Activated CD4-positive, alpha-beta memory T cell treated with anti-CD3 and anti-CD28 coated beads, Interleukin-2, amount 10 ng/mL, durations not matched to agents 7 days and 5 days (primary cell): ENCODE data around the gene DEPP1. TPM values are rescaled to one million over a fixed set of nuclear protein-coding genes. Genes with fewer than 3 reads are reported as not detected.

Experiments used
- CTCF ChIA-PET: fragments of 350-600 bp; sonication (Branson Sonifier 250); formaldehyde crosslinking; loops from one replicate; lab custom pipeline; 2021; ENCODE audit warnings: antibody characterized with exemption, inconsistent platforms; lab: Charles Lee
- POLR2A ChIA-PET: fragments of 350-600 bp; sonication (Branson Sonifier 250); formaldehyde crosslinking; loops from one replicate; lab custom pipeline; 2021; ENCODE audit warnings: antibody characterized with exemption; lab: Charles Lee
- DNase-seq: peaks from one replicate; pipeline ENCODE4 v3.0.0-alpha.2; 2020
- H3K27ac Mint-ChIP-seq: one replicate; pipeline ENCODE4 v1.8.0; 2021; ENCODE audit warnings: mild to moderate bottlenecking, mixed read lengths
- H3K27me3 Mint-ChIP-seq: one replicate; pipeline ENCODE4 v1.8.0; 2021; ENCODE audit warnings: mixed read lengths
- H3K36me3 Mint-ChIP-seq: one replicate; pipeline ENCODE4 v1.8.0; 2021; ENCODE audit warnings: low read depth, mixed read lengths
- H3K4me1 Mint-ChIP-seq: one replicate; pipeline ENCODE4 v1.8.0; 2021; ENCODE audit warnings: mixed read lengths
- H3K4me3 Mint-ChIP-seq: one replicate; pipeline ENCODE4 v1.8.0; 2021; ENCODE audit warnings: mild to moderate bottlenecking, mixed read lengths
- H3K9me3 Mint-ChIP-seq: one replicate; pipeline ENCODE4 v1.8.0; 2021; ENCODE audit warnings: mixed read lengths
- total RNA-seq, 2 experiments: library from RNA; stranded (reverse); gene quantifications; one replicate each; pipeline ENCODE4 v1.2.3, GENCODE V29; 2021

The DEPP1 gene
- total RNA-seq, 2 experiments from 2014 or later = 1.2 to 1.9 TPM

DNA sequence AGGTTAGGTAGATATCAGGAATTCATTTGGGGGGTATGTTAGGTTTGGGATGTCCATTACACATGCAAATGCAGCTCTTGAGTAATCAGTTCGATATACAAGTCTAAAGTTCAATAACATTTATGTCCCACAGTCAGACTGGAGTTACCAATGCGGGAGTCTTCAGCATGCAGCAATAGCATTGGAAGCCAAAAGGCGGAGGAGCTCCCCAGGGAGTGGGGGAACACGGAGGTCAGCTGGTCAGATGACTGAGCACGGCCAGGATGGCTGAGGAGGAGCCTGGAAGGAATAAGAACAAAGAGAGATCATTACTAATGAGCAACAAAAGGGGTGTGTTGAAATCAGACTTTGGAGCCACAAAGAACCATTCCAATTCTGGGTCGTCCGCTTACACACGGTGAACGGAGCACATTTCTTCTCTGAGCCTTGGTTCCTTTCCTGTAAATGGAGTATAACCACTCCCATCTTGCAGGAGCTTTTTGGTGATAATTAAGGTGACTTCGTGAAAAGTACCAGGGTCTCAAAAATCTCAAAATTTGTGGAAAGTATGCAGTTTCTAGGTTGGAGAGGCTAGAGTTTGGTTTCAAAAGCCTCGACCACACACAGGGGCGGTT, 21.6 kb upstream of the DEPP1 start:
- ChIA-PET POLR2A (interaction anchor here (0.7 to 1.5 kb wide), 2 partner anchors 24 to 68 kb away, joined by 3 read pairs; no protein-coding TSS in a partner anchor), CTCF (interaction anchor here (1.4 kb wide), 1 partner anchor 68 kb away, joined by 4 read pairs; no protein-coding TSS in a partner anchor)
- peaks cover 10% of the 10 kb centered on the region for H3K27me3 Mint-ChIP-seq
- DNase-seq = no peak
- peak overlapping the region; percentile 82 for H3K27ac Mint-ChIP-seq
- H3K4me3 Mint-ChIP-seq = peak overlapping the region; percentile 78
- H3K36me3 Mint-ChIP-seq = peaks cover 33% of the 10 kb centered on the region
- peaks cover 22% of the 10 kb centered on the region for H3K9me3 Mint-ChIP-seq
- H3K4me1 Mint-ChIP-seq = peaks cover 53% of the 10 kb centered on the region

DNA sequence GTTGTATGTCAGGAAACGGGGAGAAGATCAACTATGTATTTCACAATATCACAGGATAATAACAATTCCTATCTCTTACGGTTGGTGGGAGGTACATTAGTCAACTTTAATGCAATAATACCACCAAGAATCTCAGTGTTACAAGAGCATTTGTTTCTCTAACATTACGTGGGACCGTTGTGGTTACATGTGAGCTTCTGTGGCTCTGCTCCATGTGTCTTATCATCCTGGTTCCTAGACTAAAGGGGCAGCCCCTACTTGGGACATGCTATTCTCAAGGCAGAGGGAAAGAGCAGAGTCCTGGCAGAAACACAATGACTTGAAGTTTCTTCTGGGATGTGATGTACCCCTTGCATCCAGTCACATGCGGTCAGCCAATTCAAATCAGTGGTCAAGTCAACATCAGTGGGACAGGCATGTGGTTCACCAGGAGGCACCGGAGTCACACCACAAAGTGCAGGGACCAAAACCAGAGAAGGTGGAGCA, 19.6 kb upstream of the DEPP1 start:
- Mint-ChIP-seq H3K9me3 (peaks cover 8% of the 10 kb centered on the region), H3K4me3 (no peak overlapping the region), H3K4me1 (peaks cover 52% of the 10 kb centered on the region), H3K27me3 (peaks cover 10% of the 10 kb centered on the region), H3K36me3 (peaks cover 12% of the 10 kb centered on the region), H3K27ac (no peak overlapping the region)
- ChIA-PET CTCF (no interaction called here), POLR2A (no interaction called here)
- DNase-seq = no peak

DNA sequence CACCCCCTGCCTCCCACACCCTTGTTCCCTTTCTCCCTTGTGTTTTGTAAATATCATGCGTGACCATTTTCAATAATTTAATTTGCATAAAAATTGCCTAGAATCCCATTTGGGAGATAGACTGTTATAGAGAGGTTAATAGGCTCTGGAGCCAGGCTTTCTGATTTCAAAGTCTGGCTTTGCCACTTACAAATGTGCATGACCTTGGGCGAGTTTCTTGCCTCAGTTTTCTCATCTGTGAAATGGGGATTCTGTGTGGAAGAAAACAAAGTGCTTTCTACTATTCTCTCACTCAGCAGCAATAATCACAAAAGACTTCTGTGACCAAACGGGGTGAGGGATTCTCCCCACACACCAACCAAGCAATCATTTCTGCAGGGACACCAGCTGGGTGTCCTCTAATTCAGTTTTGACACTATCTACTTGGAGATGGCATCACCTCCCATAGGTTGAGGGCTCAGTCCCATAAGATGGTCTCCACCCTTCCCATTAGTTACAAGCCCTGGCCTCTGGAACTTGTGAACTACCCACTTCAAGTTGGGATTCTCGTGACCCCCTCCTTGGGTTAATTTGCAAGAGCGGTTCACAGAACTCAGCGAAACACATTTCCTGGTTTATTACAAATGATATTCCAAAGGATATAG, 18.6 kb upstream of the DEPP1 start:
- Mint-ChIP-seq H3K4me3 (no peak overlapping the region), H3K27ac (no peak overlapping the region), H3K27me3 (peaks cover 10% of the 10 kb centered on the region), H3K4me1 (peaks cover 44% of the 10 kb centered on the region), H3K9me3 (no peaks in the 10 kb centered on the region), H3K36me3 (peaks cover 2% of the 10 kb centered on the region)
- ChIA-PET CTCF (no interaction called here), POLR2A (no interaction called here)
- no peak for DNase-seq

DNA sequence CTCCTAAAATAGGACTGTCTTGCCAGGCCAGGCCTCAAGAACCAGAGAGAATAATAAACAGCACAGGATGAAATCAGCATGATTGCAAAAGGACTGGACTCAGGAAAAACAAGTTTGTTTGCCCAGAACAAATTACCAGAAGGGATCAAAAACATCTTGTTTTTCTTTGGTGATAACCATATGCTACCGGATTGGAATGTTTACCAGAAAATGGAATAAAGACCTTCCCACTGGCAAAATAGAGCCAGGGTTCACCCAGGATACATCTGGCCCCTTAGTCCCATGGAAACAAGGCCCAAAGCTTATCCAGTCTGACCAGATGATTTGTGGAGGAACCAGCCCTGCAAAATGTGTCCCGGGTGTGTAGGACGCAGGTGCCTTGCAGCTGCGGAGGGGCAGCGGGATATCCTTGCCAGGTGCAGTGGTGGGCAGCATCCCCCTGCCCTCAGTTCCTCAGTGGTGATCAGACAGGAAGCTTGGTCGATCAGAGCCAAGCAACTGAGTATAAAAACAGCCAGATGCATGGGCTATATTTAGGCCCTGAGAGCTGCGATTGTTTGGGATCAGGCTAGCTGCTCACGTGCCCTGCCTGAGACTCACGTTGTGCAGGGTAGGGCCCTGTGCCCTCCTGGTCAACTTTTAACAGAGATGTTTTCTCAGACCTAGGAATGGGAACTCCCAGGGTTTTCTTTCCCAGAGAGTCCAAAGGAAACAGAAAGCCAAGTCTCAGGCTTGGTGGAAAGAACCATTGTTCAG, 17.5 kb upstream of the DEPP1 start:
- H3K4me3 Mint-ChIP-seq = no peak overlapping the region
- DNase-seq = no peak
- peak overlapping the region; percentile 37 for H3K27ac Mint-ChIP-seq
- CTCF ChIA-PET = interaction anchor here (1.1 to 1.8 kb wide), 3 partner anchors 20 to 39 kb away, joined by 3 to 5 read pairs (median 3); no protein-coding TSS in a partner anchor
- H3K36me3 Mint-ChIP-seq = no peaks in the 10 kb centered on the region
- H3K4me1 Mint-ChIP-seq = peaks cover 38% of the 10 kb centered on the region
- H3K27me3 Mint-ChIP-seq = peaks cover 10% of the 10 kb centered on the region
- POLR2A ChIA-PET = interaction anchor here (1.0 to 1.8 kb wide), 2 partner anchors 18 to 30 kb away, joined by 3 to 5 read pairs; no protein-coding TSS in a partner anchor
- H3K9me3 Mint-ChIP-seq = no peaks in the 10 kb centered on the region

DNA sequence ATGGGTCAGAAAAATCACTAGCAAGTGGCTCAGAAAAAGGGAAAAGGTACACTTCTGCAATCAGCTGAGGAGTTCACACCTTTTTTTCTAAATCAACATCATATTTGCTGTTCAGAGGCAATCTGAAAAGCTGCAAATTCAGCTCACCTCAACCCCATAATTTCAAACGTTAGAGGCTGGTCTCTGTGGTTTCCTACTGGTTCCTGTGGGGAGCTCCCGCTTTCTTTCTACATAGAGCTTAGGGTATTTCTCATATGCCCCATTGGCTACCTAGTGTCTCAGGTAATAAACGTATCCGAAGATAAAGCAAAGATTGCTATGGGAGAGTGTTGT, 16.9 kb upstream of the DEPP1 start:
- Mint-ChIP-seq H3K9me3 (no peaks in the 10 kb centered on the region), H3K4me1 (peaks cover 36% of the 10 kb centered on the region), H3K27ac (peak overlapping the region; percentile 37), H3K36me3 (no peaks in the 10 kb centered on the region), H3K4me3 (no peak overlapping the region), H3K27me3 (peaks cover 10% of the 10 kb centered on the region)
- POLR2A ChIA-PET = interaction anchor here (1.0 to 1.8 kb wide), 3 partner anchors 7 to 29 kb away, joined by 3 to 5 read pairs (median 3); no protein-coding TSS in a partner anchor
- CTCF ChIA-PET = interaction anchor here (1.1 to 1.8 kb wide), 3 partner anchors 19 to 39 kb away, joined by 3 to 5 read pairs (median 3); no protein-coding TSS in a partner anchor
- DNase-seq = no peak

DNA sequence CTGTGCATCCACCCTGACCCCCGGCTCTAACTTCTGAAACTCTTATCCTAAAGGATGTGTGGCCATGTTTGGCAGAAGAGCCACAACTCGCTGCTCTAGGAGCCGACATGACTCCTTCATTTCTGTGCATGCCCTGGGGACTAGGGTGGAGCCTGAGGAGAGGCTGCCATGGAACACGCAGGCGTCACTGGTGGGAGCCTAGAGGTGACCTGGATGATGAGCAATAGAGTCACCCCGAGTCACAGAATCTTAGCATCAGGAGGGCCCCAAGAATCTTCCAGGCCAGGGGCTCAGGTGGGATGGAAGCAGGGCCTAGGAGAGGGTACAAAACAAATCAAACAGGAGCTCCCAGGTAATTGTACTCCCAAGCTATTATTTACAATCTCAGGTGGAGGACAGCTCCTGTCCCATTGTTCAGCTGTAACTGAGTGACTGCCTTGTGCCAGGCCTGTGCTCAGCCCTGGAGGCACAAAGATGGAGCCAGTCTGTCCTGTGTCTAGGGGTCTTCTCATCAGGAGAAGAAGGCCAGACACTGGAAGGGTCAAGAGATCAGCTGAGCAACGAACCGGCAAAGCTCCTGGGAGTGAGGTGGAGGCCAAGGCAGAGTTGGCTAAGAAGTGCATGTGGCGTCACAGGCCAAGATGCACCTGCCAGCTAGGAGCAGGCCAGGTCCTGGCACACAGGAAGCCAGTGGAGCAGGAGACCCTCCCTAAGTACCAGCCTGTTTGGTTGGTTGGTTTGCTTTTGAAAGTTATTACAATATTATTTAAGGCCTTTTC, 16.3 kb upstream of the DEPP1 start:
- ChIA-PET CTCF (interaction anchor here (0.6 to 1.8 kb wide), 4 partner anchors 14 to 77 kb away, joined by 3 to 5 read pairs (median 4); no protein-coding TSS in a partner anchor), POLR2A (interaction anchor here (1.0 to 1.8 kb wide), 3 partner anchors 8 to 29 kb away, joined by 3 to 5 read pairs (median 3); no protein-coding TSS in a partner anchor)
- H3K27me3 Mint-ChIP-seq = peaks cover 8% of the 10 kb centered on the region
- peaks cover 30% of the 10 kb centered on the region for H3K4me1 Mint-ChIP-seq
- H3K36me3 Mint-ChIP-seq = no peaks in the 10 kb centered on the region
- no peak overlapping the region for H3K4me3 Mint-ChIP-seq
- DNase-seq = no peak
- no peaks in the 10 kb centered on the region for H3K9me3 Mint-ChIP-seq
- H3K27ac Mint-ChIP-seq = peak overlapping the region; percentile 37

DNA sequence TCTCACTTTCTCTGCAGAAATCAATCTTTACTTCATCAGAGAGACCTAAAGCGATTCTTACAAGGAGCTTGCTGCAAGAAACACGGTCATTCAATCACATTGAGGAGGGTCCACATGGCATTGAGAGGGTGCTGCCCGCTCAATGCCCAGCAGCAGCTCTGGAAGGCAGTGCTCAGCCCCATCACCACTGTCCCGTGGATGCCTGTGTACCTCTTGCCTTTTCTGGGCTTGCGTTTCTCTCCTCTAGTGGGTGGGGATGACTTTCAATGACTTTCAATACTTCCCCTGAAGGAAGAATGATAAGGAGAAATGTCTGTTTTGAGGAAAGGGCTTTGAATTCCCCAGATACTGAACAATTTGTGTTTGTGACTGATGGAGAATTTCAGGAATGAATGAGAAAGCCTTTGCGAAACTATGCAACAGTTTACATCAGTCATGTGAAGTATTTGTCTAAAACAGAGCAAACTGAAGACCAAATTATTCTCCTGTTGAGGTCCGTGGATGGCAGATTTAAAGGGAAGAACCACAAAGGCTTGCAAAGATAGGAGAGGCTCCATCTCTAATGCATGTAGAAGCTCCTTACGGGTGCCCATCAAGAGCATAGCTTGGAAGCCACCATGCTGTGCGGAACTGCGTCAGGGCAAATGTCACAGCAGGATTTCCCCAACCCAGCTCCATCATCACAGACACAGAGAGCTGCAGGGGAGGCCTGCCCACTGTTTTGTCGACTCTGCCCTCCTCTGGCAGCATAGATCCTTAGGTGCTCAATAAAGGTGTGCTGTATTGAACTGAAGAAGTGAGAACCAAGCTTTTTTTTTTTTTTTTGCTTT, 15.5 kb upstream of the DEPP1 start:
- Mint-ChIP-seq H3K4me1 (peaks cover 27% of the 10 kb centered on the region), H3K4me3 (no peak overlapping the region), H3K36me3 (no peaks in the 10 kb centered on the region), H3K27ac (no peak overlapping the region), H3K9me3 (no peaks in the 10 kb centered on the region), H3K27me3 (peaks cover 8% of the 10 kb centered on the region)
- POLR2A ChIA-PET = interaction anchor here (1.1 to 1.8 kb wide), 2 partner anchors 9 to 16 kb away, joined by 3 to 5 read pairs; no protein-coding TSS in a partner anchor
- DNase-seq = no peak
- CTCF ChIA-PET = interaction anchor here (0.6 to 1.8 kb wide), 3 partner anchors 13 to 78 kb away, joined by 3 to 5 read pairs (median 4); no protein-coding TSS in a partner anchor

DNA sequence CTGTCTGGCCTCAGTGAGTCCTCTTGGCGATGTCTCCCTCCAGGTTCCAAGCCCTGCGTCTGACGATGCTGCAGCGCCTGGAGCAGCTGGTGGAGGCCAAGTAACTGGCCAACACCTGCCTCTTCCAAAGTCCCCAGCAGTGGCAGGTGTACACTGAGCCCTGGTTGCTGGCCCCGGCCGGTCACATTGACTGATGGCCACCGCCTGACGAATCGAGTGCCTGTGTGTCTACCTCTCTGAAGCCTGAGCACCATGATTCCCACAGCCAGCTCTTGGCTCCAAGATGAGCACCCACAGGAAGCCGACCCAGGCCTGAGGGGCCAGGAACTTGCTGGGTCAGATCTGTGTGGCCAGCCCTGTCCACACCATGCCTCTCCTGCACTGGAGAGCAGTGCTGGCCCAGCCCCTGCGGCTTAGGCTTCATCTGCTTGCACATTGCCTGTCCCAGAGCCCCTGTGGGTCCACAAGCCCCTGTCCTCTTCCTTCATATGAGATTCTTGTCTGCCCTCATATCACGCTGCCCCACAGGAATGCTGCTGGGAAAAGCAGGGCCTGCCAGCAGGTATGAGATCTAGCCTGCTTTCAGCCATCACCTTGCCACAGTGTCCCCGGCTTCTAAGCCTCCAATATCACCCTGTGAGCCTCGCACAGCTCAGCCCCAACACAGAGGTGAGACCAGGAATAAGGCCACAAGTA, 14.8 kb upstream of the DEPP1 start:
- DNase-seq = no peak
- Mint-ChIP-seq H3K4me3 (no peak overlapping the region), H3K36me3 (no peaks in the 10 kb centered on the region), H3K4me1 (peaks cover 27% of the 10 kb centered on the region), H3K27me3 (peaks cover 10% of the 10 kb centered on the region), H3K9me3 (no peaks in the 10 kb centered on the region), H3K27ac (no peak overlapping the region)
- ChIA-PET CTCF (interaction anchor here (1.1 kb wide), 1 partner anchor 13 kb away, joined by 4 read pairs; no protein-coding TSS in a partner anchor), POLR2A (interaction anchor here (1.8 kb wide), 1 partner anchor 8 kb away, joined by 6 read pairs; no protein-coding TSS in a partner anchor)

DNA sequence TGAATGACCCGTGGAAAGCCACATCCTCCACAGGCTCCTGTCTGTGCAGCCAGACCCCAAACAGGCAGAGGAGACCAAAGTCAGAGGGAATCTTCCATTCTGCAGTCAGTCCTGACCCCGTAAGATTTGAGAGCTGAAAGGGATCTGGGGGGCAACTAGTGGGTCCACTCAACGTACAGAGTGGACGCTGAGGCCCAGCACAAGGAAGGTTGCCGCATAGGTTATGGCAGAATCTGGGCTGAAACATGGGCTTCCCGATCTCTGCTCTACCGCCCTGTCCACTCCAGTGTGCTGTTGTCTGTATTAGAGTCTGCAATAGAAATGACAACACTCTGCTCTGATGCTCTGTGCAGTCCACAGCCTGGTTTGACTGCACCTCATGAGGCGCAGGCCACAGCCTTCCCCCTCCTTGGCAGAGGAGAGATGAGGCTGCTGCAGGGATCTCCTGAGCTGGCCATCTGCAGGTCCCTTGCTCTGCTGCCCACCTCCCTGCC, 14.2 kb upstream of the DEPP1 start:
- no peak overlapping the region for H3K27ac Mint-ChIP-seq
- H3K27me3 Mint-ChIP-seq = peaks cover 6% of the 10 kb centered on the region
- no peaks in the 10 kb centered on the region for H3K9me3 Mint-ChIP-seq
- H3K4me1 Mint-ChIP-seq = peaks cover 27% of the 10 kb centered on the region
- ChIA-PET CTCF (no interaction called here), POLR2A (interaction anchor here (1.8 kb wide), 1 partner anchor 9 kb away, joined by 6 read pairs; no protein-coding TSS in a partner anchor)
- H3K36me3 Mint-ChIP-seq = no peaks in the 10 kb centered on the region
- DNase-seq = no peak
- no peak overlapping the region for H3K4me3 Mint-ChIP-seq

DNA sequence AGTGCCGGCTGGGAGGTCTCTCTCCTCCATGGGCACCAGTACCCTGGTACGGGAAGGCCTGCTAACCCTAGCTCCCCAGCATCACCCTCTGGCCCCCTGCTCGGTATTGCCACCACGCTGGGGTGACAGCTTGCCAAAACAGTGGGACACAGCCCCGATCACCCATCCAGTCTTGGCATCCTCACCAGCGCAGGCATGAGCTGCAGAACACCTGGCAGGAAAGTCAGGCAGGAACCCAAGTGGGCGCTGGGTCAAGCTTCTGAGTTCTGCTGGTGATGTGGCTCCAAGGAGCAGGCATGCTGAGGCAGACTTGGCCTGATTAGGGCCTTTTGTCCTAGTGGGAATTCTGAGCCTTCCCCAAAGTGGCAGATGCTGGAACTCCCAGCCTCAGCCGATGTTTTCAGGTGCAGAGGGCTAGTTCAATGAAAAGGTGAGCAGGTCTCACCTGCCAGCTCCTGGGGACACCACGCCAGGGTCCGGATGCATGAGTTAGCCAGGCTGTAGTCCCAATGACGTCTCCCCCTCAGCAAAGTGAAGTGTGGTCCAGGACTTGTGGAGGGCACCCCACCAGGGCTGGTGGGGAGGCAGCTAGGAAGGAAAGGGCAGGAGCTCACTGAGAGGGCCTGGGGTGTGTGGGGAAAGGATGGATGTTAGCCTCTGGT, 13.6 kb upstream of the DEPP1 start:
- ChIA-PET POLR2A (interaction anchor here (1.8 kb wide), 1 partner anchor 9 kb away, joined by 6 read pairs; no protein-coding TSS in a partner anchor), CTCF (no interaction called here)
- Mint-ChIP-seq H3K27me3 (peaks cover 6% of the 10 kb centered on the region), H3K27ac (no peak overlapping the region), H3K36me3 (no peaks in the 10 kb centered on the region), H3K4me1 (peaks cover 26% of the 10 kb centered on the region), H3K9me3 (no peaks in the 10 kb centered on the region), H3K4me3 (no peak overlapping the region)
- peak; percentile 9 for DNase-seq
